Measurements from ENCODE around the gene GARNL3. TPM values are rescaled to one million over a fixed set of nuclear protein-coding genes. Genes with fewer than 3 reads are reported as not detected.

The GARNL3 gene
- total RNA-seq, 4 donors from 2014 or later: 4.7 to 29.3 (median 11.3) TPM

- no peaks in the 10 kb centered on the region for H3K36me3 ChIP-seq
- H3K9me3 ChIP-seq: no peaks in the 10 kb centered on the region
- no peak for ATAC-seq
- TF ChIP-seq CTCF (IDR thresholded peaks at IDR 0.05) (no peak), EP300 (IDR thresholded peaks at IDR 0.05) (no peak), POLR2AphosphoS5 (IDR thresholded peaks at IDR 0.05) (no peak), POLR2A (IDR thresholded peaks at IDR 0.05) (no peak)
- H3K4me1 ChIP-seq: no peaks in the 10 kb centered on the region
- H3K4me3 ChIP-seq: no peak overlapping the region
- 100% methylated on average over 1 to 2 of the region's 2 CpGs for WGBS, 2 donors (ENCODE audit: low coverage in 1 of 2)
- H3K27ac ChIP-seq: no peak overlapping the region
- no peaks in the 10 kb centered on the region for H3K27me3 ChIP-seq
Measured at GRCh38 chr9:127253446-127253845, 11.1 kb upstream of the GARNL3 start.

DNA sequence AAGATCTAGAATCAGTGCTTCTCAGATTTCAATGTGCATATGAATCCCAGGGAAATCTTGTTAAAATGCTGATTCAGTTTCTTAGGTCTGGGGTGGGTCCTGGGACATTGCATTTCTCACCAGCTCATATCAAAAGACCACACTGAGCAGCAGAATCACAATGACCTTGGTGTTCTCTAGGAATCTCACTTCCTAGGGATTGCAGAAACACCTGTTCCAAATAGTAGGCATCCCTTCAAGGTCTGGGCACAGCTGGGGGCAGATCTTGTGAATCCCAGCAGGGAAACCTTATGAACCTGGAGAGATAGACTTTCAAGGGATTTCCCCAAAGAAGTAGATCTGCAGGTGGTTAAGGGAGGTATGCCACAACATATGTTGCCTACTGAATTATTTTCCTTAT is 8.9 kb upstream of the GARNL3 start:
- H3K27me3 ChIP-seq: no peaks in the 10 kb centered on the region
- H3K27ac ChIP-seq: no peak overlapping the region
- no peak for ATAC-seq
- H3K9me3 ChIP-seq: no peaks in the 10 kb centered on the region
- no peak for TF ChIP-seq POLR2A (IDR thresholded peaks at IDR 0.05)
- TF ChIP-seq POLR2AphosphoS5 (IDR thresholded peaks at IDR 0.05): no peak
- TF ChIP-seq CTCF (IDR thresholded peaks at IDR 0.05): no peak
- no peak for TF ChIP-seq EP300 (IDR thresholded peaks at IDR 0.05)
- no peak overlapping the region for H3K4me3 ChIP-seq
- no peaks in the 10 kb centered on the region for H3K4me1 ChIP-seq
- no peaks in the 10 kb centered on the region for H3K36me3 ChIP-seq

GRCh38 chr9:127256324-127256723 is 8.2 kb upstream of the GARNL3 start:
- Histone ChIP-seq H3K4me1 (no peaks in the 10 kb centered on the region), H3K27ac (no peak overlapping the region), H3K27me3 (no peaks in the 10 kb centered on the region), H3K36me3 (no peaks in the 10 kb centered on the region), H3K9me3 (no peaks in the 10 kb centered on the region), H3K4me3 (no peak overlapping the region)
- WGBS, 2 donors (ENCODE audit: low coverage in 1 of 2): 80 to 81% methylated on average over 5 of the region's 5 CpGs
- TF ChIP-seq POLR2AphosphoS5 (IDR thresholded peaks at IDR 0.05): no peak
- TF ChIP-seq EP300 (IDR thresholded peaks at IDR 0.05): no peak
- no peak for TF ChIP-seq POLR2A (IDR thresholded peaks at IDR 0.05)
- TF ChIP-seq CTCF (IDR thresholded peaks at IDR 0.05): no peak
- ATAC-seq: no peak

GRCh38 chr9:127258606-127259471 is 5.7 kb upstream of the GARNL3 start:
- H3K4me3 ChIP-seq: no peak overlapping the region
- H3K9me3 ChIP-seq: no peaks in the 10 kb centered on the region
- no peaks in the 10 kb centered on the region for H3K36me3 ChIP-seq
- peak overlapping the region in 1 of 4 donors; percentile 23 for H3K27ac ChIP-seq
- no peaks in the 10 kb centered on the region for H3K27me3 ChIP-seq
- TF ChIP-seq POLR2AphosphoS5 (IDR thresholded peaks at IDR 0.05) (no peak), EP300 (IDR thresholded peaks at IDR 0.05) (no peak), CTCF (IDR thresholded peaks at IDR 0.05) (no peak), POLR2A (IDR thresholded peaks at IDR 0.05) (no peak)
- ATAC-seq: no peak
- H3K4me1 ChIP-seq: peaks cover 0 to 19% (median 4%) of the 10 kb centered on the region in 3 donors
- WGBS, 2 donors (ENCODE audit: low coverage in 1 of 2): 62 to 76% methylated on average over 4 to 7 of the region's 7 CpGs

GRCh38 chr9:127262602-127263001 is 2.0 kb upstream of the GARNL3 start:
- no peak for TF ChIP-seq EP300 (IDR thresholded peaks at IDR 0.05)
- no peak for ATAC-seq
- H3K27ac ChIP-seq: peak overlapping the region in 2 of 4 donors; percentile 15 to 53

More at GRCh38 chr9:127262602-127263001, 2.0 kb upstream of the GARNL3 start:
- H3K4me1 ChIP-seq: peaks cover 5 to 38% (median 9%) of the 10 kb centered on the region in 3 donors
- H3K4me3 ChIP-seq: no peak overlapping the region
- H3K36me3 ChIP-seq: no peaks in the 10 kb centered on the region
- no peaks in the 10 kb centered on the region for H3K27me3 ChIP-seq
- H3K9me3 ChIP-seq: no peaks in the 10 kb centered on the region

Data from gastroesophageal sphincter (tissue), 4 donors.